ENCODE measurements around the gene PDE6B.

GRCh38 chr4:706834-707598 lies 81.6 kb downstream of the PDE6B start:
- TF ChIP-seq EZH2 (IDR thresholded peaks at IDR 0.05) (no peak), POLR2AphosphoS5 (IDR thresholded peaks at IDR 0.05; ENCODE audit: borderline replicate concordance, low read depth, low read length) (no peak), FOXP2 (optimal IDR thresholded peaks at IDR 0.05; ENCODE audit: control extremely low read depth, extremely low read length, insufficient read depth) (no peak)
